SK-N-SH treated with all-trans-retinoic acid at 6 μM for 48 hours (cell line): ENCODE data around the gene PRELID3B.

ENCODE experiments used
- ARNTL ChIP-seq: fragments of 450-650 bp; formaldehyde crosslinking; IDR thresholded peaks from 2 replicates; pipeline ENCODE4 v1.5.0; 2020; ENCODE audit warnings: low read depth, mild to moderate bottlenecking, moderate library complexity, borderline replicate concordance
- CSDC2 ChIP-seq: fragments of 250-450 bp; sonication (Bioruptor Pico); IDR thresholded peaks from 2 replicates; pipeline ENCODE4 v1.5.0; 2020; ENCODE audit warnings: mild to moderate bottlenecking, moderate library complexity
- ESRRG ChIP-seq: fragments of 250-450 bp; sonication (Bioruptor Pico); IDR thresholded peaks from 2 replicates; pipeline ENCODE4 v1.6.1; 2021; ENCODE audit warnings: mild to moderate bottlenecking
- PATZ1 ChIP-seq: fragments of 250-450 bp; sonication (Bioruptor Pico); IDR thresholded peaks from 2 replicates; pipeline ENCODE4 v1.8.0; 2020; ENCODE audit warnings: mild to moderate bottlenecking, moderate library complexity, borderline replicate concordance
- TCF4 ChIP-seq: fragments of 250-450 bp; sonication (Bioruptor Pico); IDR thresholded peaks from 2 replicates; pipeline ENCODE4 v1.8.0; 2021; ENCODE audit warnings: mild to moderate bottlenecking, moderate library complexity, borderline replicate concordance
- ZC3H10 ChIP-seq: fragments of 250-450 bp; sonication (Bioruptor Pico); IDR thresholded peaks from 2 replicates; pipeline ENCODE4 v1.5.1; 2021; ENCODE audit warnings: mild to moderate bottlenecking, moderate library complexity

- TF ChIP-seq PATZ1 (CRISPR knock-in tag) (no peak), ARNTL (CRISPR knock-in tag) (no peak), TCF4 (CRISPR knock-in tag) (no peak), ESRRG (CRISPR knock-in tag) (no peak), CSDC2 (no peak), ZC3H10 (CRISPR knock-in tag) (no peak)
These were observed 5.5 kb upstream of the PRELID3B start for GRCh38 chr20:59047938-59048680.
